Vagina (tissue), 2 donors: Measurements from ENCODE around the gene SPRR4.

Experiments
- POLR2A ChIP-seq, 2 donors: fragments of 450-650 bp; IDR thresholded peaks; one replicate each; pipeline ENCODE4 v1.6.1; 2017; ENCODE audit warnings: antibody characterized with exemption in 2 of 2, mild to moderate bottlenecking in 2 of 2, moderate library complexity in 2 of 2
- TF ChIP-seq, protein P1 (sequence below), 3 experiments: fragments of 450-650 bp in 2 of 3; fragments of 200-600 bp in 1 of 3; sonication (generic) in 1 of 3; IDR thresholded peaks; one replicate each; pipeline ENCODE4 v1.5.1; 2017 to 2019; ENCODE audit warnings: antibody characterized with exemption in 3 of 3, mild to moderate bottlenecking in 2 of 3, moderate library complexity in 2 of 3

DNA sequence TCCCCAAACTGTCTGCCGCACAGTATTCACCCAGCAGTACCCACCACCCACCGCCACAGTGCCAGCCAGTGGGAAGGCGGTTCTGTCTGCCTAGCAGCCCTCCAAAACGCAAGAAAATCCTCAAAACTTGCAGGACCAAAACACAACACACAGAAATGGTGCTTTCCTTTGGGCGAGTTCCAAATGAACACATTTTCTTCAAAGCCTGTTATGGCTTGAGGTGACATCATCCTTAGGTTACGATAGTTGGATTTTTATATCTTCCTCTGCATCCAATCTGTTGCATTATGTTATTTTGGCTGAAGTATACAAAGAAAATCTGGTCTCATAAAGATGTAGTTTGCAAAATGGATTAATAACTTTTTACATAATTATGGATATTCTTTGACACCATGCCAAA lies 22.7 kb downstream of the SPRR4 start:
- TF ChIP-seq, protein P1, sequence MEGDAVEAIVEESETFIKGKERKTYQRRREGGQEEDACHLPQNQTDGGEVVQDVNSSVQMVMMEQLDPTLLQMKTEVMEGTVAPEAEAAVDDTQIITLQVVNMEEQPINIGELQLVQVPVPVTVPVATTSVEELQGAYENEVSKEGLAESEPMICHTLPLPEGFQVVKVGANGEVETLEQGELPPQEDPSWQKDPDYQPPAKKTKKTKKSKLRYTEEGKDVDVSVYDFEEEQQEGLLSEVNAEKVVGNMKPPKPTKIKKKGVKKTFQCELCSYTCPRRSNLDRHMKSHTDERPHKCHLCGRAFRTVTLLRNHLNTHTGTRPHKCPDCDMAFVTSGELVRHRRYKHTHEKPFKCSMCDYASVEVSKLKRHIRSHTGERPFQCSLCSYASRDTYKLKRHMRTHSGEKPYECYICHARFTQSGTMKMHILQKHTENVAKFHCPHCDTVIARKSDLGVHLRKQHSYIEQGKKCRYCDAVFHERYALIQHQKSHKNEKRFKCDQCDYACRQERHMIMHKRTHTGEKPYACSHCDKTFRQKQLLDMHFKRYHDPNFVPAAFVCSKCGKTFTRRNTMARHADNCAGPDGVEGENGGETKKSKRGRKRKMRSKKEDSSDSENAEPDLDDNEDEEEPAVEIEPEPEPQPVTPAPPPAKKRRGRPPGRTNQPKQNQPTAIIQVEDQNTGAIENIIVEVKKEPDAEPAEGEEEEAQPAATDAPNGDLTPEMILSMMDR (IDR thresholded peaks at IDR 0.05) = no peak
- TF ChIP-seq POLR2A (IDR thresholded peaks at IDR 0.05) = no peak
